T-helper 22 cell (primary cell): ENCODE measurements around the gene TSEN2.

ENCODE experiments used
- DNase-seq: peaks from one replicate; pipeline ENCODE4 v3.0.0-alpha.2; 2020; ENCODE audit warnings: low read depth

TSEN2 gene

DNA sequence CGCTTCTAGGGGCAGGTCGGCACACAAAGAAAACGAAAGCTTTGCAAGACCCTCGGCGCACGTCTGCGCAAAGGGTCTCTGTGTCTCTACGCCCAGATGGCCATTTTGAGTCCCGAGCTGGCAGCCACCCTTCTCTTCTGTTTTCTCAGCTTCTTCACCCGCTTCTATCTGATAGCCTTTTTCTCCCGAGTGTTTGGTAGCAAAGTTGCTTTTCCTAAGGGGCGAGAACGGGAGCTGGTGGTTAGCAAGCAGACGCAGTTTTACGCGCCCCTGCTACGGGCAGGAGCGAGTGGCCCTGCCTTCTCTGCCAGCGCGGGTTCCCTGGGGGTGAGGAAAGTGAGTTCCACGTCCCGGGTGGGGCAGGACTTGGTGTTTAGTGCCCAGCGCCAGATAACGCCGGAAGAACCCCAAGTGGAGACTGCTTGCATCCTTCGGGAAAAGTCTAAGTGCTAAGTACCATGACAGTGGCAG lies 69.7 kb downstream of the TSEN2 start:
- no peak for DNase-seq

DNA sequence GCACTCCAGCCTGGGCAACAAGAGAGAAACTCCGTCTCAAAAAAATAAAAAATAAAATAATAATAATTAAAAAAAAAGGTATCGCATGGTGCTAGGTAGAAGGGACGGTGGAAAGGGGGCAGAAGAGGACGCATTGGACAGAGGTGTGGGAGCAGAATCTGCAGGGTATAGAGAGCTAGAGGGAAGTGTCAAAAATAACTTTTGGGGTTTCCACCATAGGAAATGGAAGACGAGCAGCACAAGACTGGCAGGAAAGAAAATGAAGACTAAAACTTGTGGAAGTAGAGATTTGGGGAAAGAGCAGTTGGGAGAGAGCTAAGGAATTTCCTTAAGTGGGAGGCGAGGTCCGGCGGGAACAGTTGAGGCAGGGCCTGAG lies 72.0 kb downstream of the TSEN2 start:
- no peak for DNase-seq

DNA sequence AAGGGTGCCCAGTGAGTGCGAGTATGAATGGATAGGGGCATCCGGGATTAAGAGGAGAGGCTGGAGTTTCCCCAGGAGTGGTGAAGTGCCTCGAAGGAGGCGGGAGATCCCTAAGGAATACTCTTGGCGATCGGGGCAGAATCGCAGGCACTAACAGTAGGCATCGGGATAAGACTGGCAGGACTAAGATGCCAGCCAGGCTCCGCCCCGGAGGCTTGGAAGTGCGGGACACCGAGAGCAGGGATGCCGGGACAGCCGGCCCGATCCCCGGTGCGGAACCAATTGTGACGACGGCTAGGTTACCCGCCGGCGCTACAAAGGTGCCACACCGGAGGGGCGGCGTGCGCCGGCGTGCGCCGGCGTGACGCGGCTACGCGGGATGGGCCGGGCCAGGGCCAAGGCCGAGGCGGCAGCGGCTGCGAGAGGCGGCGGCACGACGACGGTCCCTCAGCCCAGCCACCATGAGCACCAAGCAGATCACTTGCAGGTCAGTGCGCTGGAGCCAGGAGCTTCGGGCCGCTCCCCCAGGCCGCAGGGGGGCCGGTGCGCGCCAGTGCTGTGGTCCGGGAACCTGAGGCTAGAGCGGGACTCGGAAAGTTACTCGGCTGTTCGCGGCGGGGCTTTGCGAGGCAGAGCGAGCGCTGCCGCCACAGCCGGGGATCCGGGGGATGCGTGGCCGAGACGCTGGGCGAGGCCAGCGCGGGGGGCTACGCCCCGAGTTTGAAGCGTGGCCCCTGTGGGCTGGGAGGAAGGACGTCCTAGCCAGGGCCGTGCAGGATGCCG lies 72.6 kb downstream of the TSEN2 start, which contains the start of gene MKRN2:
Gene MKRN2 (plus strand): TSS at position 398 of the 783 bp plus-strand sequence. CDS start 64 bp downstream, at position 462.
- peak; percentile 69 for DNase-seq

DNA sequence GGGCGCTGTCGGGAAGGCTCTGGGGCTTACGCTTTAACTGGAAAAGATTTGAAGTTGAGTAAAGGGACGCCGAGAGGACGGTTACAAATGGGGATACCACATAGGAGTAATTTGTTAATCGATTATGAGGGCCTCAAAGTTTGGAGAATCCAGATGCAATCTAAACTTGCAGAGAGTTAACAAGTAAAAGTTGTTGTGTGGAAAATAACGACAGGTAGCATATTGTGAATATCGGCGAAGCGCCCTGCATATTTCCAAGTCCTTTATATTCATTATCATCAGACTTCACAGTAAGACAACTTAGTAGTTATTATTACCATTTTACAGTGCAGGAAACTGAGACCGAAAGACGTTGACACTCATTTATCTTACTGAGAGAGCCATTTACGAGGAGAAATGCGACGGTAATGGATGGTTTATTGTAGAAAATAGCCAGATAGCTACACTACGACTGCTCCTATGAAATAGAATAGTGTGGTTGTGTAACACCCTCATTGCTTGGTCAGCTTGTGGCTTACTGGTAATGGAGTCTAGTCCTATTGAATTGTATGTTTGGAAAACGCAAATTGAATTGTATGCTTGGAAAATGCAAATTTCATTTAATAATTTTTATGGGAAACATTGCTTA lies 73.3 kb downstream of the TSEN2 start:
- no peak for DNase-seq

DNA sequence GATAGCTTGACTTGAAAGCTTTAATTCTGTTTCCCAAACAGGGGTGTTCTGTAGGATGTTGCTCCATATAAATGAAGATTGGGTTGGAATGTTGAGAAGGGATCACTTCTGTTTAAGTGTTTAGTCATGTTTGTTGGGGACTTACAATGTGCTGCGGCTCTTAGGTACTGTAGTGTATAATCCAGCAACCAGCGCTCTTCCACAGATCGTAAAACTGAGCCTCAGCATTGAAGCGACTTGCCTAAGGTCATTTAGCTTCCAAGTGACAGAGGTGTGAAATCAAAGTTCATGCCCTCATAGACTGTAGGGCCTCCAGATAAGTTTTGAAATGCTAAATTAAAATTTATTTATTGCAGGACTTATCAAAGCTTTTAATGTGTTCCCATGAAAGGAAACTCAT lies 74.4 kb downstream of the TSEN2 start:
- no peak for DNase-seq

DNA sequence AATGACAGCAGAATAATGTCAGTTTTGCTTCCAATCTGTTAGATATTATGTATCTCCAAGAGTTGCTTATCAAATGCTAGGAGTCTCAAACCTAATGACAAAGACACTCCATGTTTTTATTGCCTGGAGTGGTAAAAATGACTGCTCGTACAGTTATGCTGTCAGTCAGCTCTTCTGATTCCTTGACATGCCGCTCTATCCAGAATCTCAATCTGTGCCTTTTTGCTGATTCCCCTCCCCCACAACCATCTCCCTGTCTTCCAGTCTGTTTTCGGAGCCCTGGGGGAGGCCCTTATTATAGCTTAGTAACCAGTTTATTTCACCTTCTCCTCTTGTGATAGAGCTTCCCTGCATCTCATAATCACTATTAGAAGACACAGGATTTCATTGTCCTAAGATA lies 75.2 kb downstream of the TSEN2 start:
- no peak for DNase-seq

DNA sequence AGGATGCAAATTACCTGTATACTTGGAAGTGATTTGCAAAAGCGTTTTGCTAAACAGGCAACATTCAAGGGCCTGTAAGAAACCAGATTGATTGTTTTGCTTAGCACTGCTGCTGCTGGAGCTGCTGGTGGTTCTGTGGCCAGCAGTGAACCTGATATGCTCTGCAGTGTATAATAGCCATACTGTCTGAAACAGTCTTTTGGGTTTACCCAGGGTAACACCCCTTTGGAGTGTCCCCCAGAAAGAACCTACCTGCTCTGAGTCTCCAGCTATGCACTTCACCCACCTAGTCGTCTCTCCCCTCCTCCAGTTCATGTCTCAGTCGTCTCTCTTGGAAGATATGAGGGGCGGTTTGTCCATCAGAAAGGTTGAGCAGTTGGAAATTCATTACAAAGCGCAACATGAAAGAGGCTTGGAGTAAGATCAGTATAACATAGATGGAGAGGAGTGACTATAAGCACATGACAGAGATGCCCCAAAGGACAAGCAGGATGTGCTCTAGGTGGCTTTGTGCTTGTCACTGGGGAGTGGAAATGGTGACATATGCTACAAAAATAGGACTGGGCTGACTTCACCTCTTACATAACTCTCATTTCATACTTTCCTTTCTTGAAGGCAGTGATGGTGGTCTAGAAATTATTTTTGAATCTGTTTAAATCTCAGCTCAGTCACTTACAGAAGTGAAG lies 76.4 kb downstream of the TSEN2 start:
- DNase-seq = no peak

DNA sequence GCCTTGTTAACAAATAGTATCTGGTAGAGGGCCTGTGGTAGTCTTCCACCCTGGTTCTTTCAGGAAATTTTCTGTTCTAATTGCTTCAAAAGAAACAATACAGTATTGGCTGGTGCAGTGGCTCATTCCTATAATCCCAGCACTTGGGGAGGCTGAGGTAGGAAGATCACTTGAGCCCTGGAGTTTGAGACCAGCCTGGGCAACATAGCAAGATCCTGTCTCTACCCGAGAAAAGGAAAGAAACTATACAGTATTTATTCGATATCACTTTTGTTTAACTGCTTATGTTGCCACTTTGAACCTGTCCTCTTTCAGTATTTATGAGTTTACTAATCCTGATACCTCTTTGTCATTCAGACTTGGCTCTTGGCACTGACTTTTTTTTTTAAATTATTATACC lies 77.1 kb downstream of the TSEN2 start:
- no peak for DNase-seq

DNA sequence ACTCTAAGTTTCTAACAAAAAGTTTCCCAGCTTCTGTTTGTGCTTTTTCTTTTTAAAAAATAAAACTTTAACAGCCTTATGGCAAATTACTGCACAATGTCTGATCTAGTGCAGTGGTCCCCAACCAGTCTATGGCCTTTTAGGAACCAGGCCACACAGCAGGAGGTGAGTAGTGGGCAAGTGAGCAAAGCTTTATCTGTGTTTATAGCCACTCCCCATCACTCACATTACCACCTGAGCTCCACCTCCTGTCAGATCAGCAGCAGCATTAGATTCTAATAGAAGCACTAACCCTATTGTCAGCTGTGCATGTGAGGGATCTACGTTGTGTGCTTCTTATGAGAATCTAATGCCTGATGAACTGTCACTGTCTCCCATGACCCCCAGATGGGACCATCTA lies 78.2 kb downstream of the TSEN2 start:
- DNase-seq = no peak

DNA sequence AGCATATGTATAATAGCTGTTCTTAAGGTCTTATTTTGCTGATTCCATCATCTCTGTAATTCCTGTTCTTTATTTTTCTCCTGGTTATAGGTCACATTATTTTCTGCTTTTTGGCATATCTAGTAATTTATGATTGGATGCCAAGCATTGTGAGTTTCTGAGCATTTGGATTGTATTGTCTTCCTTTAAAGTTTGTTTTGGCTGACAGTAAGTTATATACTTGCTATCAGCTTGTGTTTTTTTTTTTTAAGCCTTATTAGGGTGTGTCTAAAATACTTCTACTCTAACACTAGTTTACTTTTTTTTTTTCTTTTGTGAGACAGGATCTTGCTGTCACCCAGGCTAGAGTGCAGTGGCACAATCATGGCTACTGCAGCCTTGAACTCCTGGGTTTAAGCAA lies 82.7 kb downstream of the TSEN2 start:
- DNase-seq = no peak

DNA sequence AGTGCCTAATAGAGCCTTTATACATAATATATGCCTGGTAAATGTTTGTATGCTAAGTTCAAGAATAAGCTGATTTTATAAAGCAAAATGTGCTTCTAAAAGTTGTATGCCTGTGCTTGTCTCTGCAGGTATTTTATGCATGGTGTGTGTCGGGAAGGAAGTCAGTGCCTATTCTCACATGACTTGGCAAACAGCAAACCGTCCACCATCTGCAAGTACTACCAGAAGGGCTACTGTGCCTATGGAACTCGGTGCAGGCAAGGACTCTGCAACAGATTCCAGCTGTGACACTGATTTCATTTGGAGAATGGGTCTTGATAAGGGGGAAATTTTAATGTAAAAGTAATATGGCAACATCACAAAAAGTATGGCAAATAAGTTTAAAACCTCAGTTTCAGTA lies 84.5 kb downstream of the TSEN2 start:
- DNase-seq = no peak

DNA sequence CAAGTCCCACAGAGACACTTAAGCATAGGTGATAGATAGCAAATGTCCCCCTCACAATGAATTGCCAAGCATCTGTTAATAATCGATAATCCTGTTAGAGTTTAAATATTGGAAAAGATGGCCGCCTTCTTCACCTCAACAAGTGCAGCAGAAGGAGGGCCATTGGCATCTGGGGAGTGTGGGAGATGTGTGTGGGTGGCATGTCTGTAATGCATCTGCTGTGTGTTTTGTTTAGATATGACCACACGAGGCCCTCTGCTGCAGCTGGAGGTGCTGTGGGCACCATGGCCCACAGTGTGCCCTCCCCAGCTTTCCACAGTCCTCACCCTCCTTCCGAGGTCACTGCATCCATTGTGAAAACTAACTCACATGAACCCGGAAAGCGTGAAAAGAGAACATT lies 85.6 kb downstream of the TSEN2 start:
- DNase-seq = no peak

DNA sequence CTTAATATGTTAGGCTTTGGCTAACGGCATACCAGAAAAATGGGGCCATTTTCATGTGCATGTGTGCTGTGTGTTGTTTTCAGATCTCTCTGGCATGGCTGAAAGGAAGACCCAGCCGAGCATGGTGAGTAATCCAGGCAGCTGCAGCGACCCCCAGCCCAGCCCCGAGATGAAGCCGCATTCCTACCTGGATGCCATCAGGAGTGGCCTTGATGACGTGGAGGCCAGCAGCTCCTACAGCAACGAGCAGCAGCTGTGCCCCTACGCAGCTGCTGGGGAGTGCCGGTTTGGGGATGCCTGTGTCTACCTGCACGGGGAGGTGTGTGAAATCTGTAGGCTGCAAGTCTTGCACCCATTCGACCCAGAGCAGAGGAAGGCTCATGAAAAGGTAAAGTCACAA lies 87.7 kb downstream of the TSEN2 start:
- DNase-seq = no peak

DNA sequence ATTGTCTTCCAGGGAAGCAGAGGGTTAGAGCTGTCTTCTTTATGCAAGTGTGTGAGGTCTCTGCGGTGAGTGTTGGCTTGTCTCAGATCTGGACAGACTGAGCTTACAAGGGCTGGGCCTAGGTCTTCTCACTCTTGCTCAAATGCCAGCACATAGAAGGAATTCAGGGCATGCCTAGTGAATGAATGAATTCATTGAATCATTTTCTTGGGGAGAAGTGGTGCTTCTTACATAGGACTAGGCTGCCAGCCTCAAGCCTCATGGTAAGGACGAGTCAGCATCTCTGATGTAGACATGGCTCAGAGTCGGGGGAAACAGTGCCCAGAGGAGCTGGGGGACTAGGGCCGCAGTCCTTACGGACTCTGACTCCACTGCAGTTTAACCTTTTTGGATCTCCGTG lies 89.9 kb downstream of the TSEN2 start:
- DNase-seq = no peak

DNA sequence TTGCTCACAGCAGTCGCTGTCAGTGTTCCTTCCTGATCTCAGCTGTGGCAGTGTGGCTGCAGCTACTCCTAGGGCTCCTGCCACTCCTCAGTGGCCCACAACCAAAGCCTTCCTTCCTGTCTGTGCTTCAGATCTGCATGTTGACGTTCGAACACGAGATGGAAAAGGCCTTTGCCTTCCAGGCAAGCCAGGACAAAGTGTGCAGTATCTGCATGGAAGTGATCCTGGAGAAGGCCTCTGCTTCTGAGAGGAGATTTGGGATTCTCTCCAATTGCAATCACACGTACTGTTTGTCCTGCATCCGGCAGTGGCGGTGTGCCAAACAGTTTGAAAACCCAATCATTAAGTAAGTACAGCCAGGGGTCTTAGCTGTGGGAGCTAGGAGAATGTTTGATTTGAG lies 90.4 kb downstream of the TSEN2 start:
- DNase-seq = no peak

DNA sequence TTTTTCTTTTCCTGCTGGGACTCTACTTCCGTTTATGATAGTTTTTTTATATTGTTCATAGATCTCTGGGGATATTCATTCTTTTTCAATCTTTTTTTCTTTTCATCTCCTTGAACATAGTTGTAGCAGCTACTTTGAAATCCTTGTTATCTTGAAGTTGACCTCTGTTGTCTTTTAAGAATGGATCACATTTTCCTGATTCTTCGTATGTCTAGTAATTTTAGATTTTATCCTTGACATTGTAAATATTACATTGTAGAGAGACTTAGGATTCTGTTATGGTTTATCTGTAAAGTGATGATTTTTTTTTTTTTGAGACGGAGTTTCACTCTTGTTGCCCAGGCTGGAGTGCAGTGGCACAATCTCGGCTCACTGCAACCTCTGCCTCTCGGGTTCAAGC lies 93.1 kb downstream of the TSEN2 start:
- DNase-seq = no peak

DNA sequence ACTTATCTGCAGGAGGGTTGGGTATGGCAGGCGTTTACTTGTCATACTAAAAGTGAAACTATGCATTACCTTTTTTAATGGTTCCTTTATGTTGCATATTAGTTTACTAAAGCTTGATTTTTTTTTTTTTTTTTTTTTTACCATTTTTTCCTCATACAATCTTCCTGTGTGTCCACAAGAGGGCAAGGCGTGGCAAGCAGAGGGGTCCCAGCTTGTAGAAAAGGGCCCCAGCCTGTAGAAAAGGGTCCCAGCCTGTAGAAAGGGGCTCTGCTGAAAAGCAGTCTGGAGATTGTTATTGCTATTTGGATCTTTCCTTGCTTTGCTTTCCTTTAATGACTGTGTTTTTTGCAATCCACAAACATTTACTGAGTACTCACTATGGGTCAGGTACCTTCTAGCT lies 94.5 kb downstream of the TSEN2 start:
- DNase-seq = no peak

DNA sequence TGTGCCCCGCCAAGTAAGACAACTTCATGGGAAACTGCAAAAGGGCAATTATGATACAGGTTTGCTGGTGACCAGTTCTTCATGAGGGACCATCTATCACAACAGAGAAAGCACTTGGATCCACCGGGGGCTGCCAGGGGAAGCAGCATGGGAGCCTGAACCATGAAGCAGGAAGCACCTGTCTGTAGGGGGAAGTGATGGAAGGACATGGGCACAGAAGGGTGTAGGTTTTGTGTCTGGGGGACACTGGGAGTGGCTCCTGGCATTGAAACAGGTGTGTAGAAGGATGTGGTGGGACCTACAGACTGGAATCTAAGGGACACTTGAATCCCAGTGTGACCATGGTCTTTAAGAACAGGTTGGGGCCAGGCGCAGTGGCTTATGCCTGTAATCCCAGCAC lies 95.2 kb downstream of the TSEN2 start:
- DNase-seq = no peak

DNA sequence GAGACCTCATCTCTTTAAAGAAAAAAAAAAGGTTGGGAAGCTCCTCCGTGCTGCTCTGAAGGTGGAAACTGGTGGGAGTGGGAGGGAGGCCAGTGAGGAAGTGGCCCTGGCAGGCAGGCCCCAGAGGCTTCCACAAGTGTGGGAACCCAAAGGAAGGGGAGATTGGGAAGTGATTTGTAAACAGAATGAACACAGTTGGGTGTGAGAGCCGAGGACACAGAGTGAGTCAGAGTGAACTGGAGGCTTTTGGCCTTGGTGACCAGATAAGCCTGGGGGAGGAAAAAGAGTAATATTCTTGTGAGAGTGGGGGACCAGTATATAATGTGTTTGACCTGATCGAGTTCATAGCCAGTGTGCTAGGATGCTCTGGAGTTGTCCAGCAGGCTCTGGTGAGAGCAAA lies 95.6 kb downstream of the TSEN2 start:
- no peak for DNase-seq

DNA sequence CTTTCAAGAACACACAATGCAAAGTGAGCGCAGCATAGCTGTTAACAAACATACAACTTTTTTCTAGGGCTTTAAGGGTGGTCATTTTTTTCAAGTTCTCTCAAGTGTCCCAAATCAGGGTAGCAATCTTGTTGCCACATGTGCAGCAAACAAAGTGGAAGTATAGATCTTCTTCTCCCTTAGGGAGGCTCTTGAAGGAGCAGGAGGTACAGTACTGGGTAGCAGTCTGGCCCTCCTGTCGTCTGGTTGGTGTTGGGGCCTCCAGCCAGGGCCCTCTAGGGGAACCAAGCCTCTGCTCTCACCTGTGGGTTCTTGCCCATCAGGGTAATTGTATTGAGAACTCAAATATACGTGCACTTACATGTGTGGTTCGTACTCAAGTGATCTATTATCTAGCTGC lies 98.5 kb downstream of the TSEN2 start:
- DNase-seq = no peak
